ENCODE results near the gene PIK3R3. TPM values are rescaled to one million over a fixed set of nuclear protein-coding genes. Genes with fewer than 3 reads are reported as not detected.

The PIK3R3 gene
- total and polyA plus RNA-seq, 2 donors (not counting 3 experiments of a cell fraction or from before 2014, with no cell fraction given) = 7.5 to 14.3 TPM

GRCh38 chr1:46070164-46070814 lies 62.1 kb downstream of the PIK3R3 start:
- Histone ChIP-seq H3K79me2 (ENCODE audit: control insufficient read depth, insufficient read depth, low read length) (no peaks in the 10 kb centered on the region), H3K27ac (ENCODE audit: insufficient read depth, low read depth, low read length) (no peak overlapping the region), H3K9me1 (replicated peaks; ENCODE audit: control insufficient read depth, extremely low read depth, insufficient read depth, low read length) (no peaks in the 10 kb centered on the region), H3K27me3 (ENCODE audit: control insufficient read depth in 2 of 2, insufficient read depth in 2 of 2, low read length in 2 of 2) (no peaks in the 10 kb centered on the region), H3K9me3 (replicated peaks; ENCODE audit: control insufficient read depth, insufficient read depth, low read length) (no peaks in the 10 kb centered on the region), H4K20me1 (replicated peaks; ENCODE audit: control insufficient read depth, extremely low read depth, insufficient read depth, low read length) (no peaks in the 10 kb centered on the region), H2AFZ (ENCODE audit: low read depth, low read length) (no peak overlapping the region), H3K4me2 (ENCODE audit: insufficient read depth, low read length) (no peak overlapping the region), H3K9ac (replicated peaks; ENCODE audit: extremely low read depth, insufficient read depth, low read length) (no peak overlapping the region), H3K4me1 (ENCODE audit: control insufficient read depth, extremely low read depth, insufficient read depth, low read length) (peaks cover 3% of the 10 kb centered on the region), H3K4me3 (replicated peaks in 1 of 3; ENCODE audit: insufficient read depth in 1 of 3, low read depth in 1 of 3, low read length in 3 of 3) (no peak overlapping the region), H3K36me3 (ENCODE audit: control insufficient read depth in 2 of 2, extremely low read depth in 1 of 2, insufficient read depth in 2 of 2, low read length in 2 of 2) (no peaks in the 10 kb centered on the region)
- intact Hi-C loops (cut with micrococcal nuclease) (no loop called here), dilution Hi-C loops (cut with MboI; ENCODE audit: extremely low pct_ligation_motif_present, low sequenced_read_pairs) (no loop called here)
- FAIRE-seq (no peak), DNase-seq (ENCODE audit: low read depth, low spot score) (no peak)
- no peak for TF ChIP-seq POLR2A (IDR thresholded peaks at IDR 0.05; ENCODE audit: low read depth, low read length)
- no peak for TF ChIP-seq FOS (IDR thresholded peaks at IDR 0.05; ENCODE audit: borderline replicate concordance, insufficient read depth, low read length)
- no peak for TF ChIP-seq MYC (IDR thresholded peaks at IDR 0.05; ENCODE audit: low read depth, low read length)
- no peak for TF ChIP-seq POLR2AphosphoS5 (IDR thresholded peaks at IDR 0.05; ENCODE audit: insufficient read depth, low read depth, low read length)
- no peak for TF ChIP-seq GATA2 (IDR thresholded peaks at IDR 0.05; ENCODE audit: insufficient read depth, insufficient read length, low read depth, low read length)
- TF ChIP-seq CTCF (IDR thresholded peaks at IDR 0.05; ENCODE audit: extremely low read depth in 1 of 2, insufficient read depth in 1 of 2, low read depth in 1 of 2, low read length in 2 of 2) = no peak
- no peak for TF ChIP-seq EZH2 (IDR thresholded peaks at IDR 0.05; ENCODE audit: borderline replicate concordance, low read depth, low read length, severe bottlenecking)
- TF ChIP-seq MAX (IDR thresholded peaks at IDR 0.05; ENCODE audit: insufficient read depth, insufficient read length) = no peak
- no peak for TF ChIP-seq JUN (IDR thresholded peaks at IDR 0.05; ENCODE audit: borderline replicate concordance, insufficient read depth, insufficient read length, low read depth)
- ChIA-PET CTCF (interaction anchor here (0.6 to 1.3 kb wide), 2 partner anchors 33 to 54 kb away, joined by 3 to 5 read pairs; no protein-coding TSS in a partner anchor), POLR2A (no interaction called here)
- no TSS peak for BruUV-seq (replicated peaks)
